HG02981 (cell line): ENCODE results near the gene CCDC92B.
"Not testable (repeated sequence)": the region's sequence is repeated elsewhere in the genome, so short reads cannot be mapped to it uniquely, and the experiment has no call there.

Experiments
- ATAC-seq: cut with Tn5 transposase; IDR thresholded peaks from one replicate; pipeline ENCODE4 v1.9.1; 2021; ENCODE audit warnings: mild to moderate bottlenecking, moderate library complexity; ENCODE audit not compliant: unreplicated experiment

CCDC92B gene

GRCh38 chr17:2704890-2705248 is 44.6 kb downstream of the CCDC92B start:
- no peak for ATAC-seq

- no peak for ATAC-seq
These were observed 45.2 kb downstream of the CCDC92B start for GRCh38 chr17:2704031-2704889.

- ATAC-seq: no peak
These were observed 45.8 kb downstream of the CCDC92B start for GRCh38 chr17:2703606-2704005.

GRCh38 chr17:2703181-2703580 is 46.3 kb downstream of the CCDC92B start:
- ATAC-seq: no peak

- ATAC-seq: no peak
These were observed 47.3 kb downstream of the CCDC92B start for GRCh38 chr17:2701996-2702741.

GRCh38 chr17:2701161-2701995 is 48.1 kb downstream of the CCDC92B start:
- ATAC-seq: no peak

GRCh38 chr17:2700491-2701141 is 48.8 kb downstream of the CCDC92B start:
- no peak for ATAC-seq

- no peak for ATAC-seq
These were observed 49.4 kb downstream of the CCDC92B start for GRCh38 chr17:2700030-2700490.

- ATAC-seq: not testable (repeated sequence)
These were observed 50.1 kb downstream of the CCDC92B start for GRCh38 chr17:2699216-2699805.

- no peak for ATAC-seq
These were observed 51.8 kb downstream of the CCDC92B start for GRCh38 chr17:2697611-2698162.

- no peak for ATAC-seq
These were observed 53.3 kb downstream of the CCDC92B start for GRCh38 chr17:2695961-2696760.

GRCh38 chr17:2695243-2695960 is 54.0 kb downstream of the CCDC92B start:
- no peak for ATAC-seq

GRCh38 chr17:2694381-2695242 is 54.8 kb downstream of the CCDC92B start:
- ATAC-seq: no peak

GRCh38 chr17:2693561-2694380 is 55.7 kb downstream of the CCDC92B start:
- no peak for ATAC-seq

GRCh38 chr17:2692781-2693135 is 56.7 kb downstream of the CCDC92B start:
- ATAC-seq: no peak

- ATAC-seq: no peak
These were observed 57.3 kb downstream of the CCDC92B start for GRCh38 chr17:2691965-2692780.
